HG02571 (cell line): ENCODE data around the gene CORO1A.
"Not testable (repeated sequence)": the region's sequence is repeated elsewhere in the genome, so short reads cannot be mapped to it uniquely, and the experiment has no call there.

Source experiments
- ATAC-seq: cut with Tn5 transposase; IDR thresholded peaks from one replicate; pipeline ENCODE4 v1.9.1; 2021; ENCODE audit warnings: mild to moderate bottlenecking, moderate library complexity; ENCODE audit not compliant: unreplicated experiment

CORO1A gene

GRCh38 chr16:30183233-30184095 lies at the start of gene CORO1A:
TSS of gene CORO1A (plus strand) at chr16:30183602. CDS start at chr16:30185210, 1,608 bp downstream.
- ATAC-seq: peak; percentile 49

DNA sequence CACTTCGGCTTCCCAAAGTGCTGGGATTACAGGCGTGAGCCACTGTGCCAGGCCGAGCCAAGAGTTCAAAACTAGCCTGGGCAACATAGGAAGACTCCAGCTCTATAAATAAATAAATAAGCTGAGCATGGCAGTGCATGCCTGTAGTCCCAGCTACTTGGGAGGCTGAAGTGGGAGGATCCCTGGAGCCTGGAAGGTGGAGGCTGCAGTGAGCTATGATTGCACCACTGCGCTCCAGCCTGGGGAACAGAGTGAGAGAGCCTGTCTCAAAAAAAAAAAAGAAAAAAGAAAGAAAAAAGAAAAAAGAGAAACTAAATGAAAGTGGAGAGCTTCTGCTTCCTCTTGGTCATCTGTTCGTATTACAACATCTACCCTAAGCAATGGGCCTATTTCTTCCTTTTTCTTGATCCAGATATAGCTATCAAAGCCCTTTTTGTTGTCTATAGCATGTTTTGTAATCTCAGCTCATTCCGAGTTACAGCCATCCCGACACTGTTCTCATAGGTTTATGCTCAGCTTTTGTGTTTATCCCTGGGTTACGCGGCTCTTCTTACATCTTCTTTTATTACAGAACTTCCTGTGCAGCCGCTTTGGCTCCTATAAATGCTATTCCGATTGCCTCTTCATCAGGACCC lies 46.3 kb upstream of the CORO1A start:
- ATAC-seq: no peak

- ATAC-seq: no peak
These were observed 45.5 kb upstream of the CORO1A start for GRCh38 chr16:30137897-30138296.

- ATAC-seq: no peak
These were observed 43.6 kb upstream of the CORO1A start for GRCh38 chr16:30139583-30140481.

DNA sequence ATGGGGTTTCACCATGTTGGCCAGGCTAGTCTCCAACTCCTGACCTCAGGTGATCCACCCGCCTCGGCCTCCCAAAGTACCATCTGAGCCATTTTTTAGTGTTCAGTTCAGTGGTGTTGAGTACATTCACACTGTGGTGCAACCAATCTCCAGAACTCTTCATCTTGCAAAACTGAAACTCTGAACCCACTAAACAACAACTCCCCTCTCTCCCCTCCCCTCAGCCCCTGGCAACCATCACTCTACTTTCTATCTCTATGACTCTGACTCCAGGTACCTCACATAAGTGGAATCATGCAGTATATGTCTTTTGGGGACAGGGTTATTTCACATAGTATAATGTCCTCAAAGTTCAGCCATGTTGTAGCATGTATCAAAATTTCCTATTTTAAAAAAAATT lies 41.7 kb upstream of the CORO1A start:
- no peak for ATAC-seq

DNA sequence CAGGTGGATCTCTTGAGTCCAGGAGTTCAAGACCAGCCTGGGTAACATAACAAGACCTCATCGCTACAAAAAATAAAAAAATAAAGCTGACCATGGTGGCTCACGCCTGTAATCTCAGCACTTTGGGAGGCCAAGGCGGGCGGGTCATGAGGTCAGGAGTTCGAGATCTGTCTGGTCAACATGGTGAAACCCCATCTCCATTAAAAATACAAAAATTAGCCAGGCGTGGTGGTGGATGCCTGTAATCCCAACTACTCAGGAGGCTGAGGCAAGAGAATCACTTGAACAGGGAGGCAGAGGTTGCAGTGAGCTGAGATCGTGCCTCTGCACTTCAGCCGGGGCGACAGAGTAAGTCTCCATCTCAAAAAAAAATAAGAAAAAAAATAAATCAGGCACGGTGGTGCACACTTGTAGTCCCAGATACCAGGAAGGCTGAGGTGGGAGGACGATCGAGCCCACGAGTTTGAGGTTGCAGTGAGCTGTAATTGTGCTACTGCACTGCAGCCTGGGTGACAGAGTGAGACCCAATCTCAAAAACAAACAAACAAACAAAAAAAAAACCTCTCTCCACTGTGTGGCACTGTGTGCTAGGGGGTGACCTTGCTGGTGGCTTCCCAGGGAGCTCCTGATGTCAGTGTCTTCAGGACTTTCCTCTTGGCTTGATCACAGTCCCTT lies 40.6 kb upstream of the CORO1A start:
- ATAC-seq: no peak

DNA sequence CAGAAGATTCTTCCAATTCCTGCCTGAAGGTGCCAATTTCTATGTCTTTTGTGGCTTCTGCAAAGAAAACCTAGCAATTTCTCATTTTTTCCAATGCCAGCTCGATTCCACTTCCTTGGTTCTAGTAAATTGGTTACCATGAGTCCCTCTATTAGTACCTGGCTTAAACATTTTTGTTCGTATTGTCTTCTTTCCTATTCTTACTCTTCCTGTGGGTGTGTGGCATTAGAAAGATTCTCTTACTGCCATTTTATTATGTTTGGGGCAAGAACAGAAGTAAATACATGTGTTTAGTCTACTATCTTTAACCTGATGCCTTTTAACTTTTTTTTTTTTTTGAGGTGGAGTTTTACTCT lies 40.1 kb upstream of the CORO1A start:
- ATAC-seq: no peak

- ATAC-seq: no peak
These were observed 39.4 kb upstream of the CORO1A start for GRCh38 chr16:30144017-30144416.

GRCh38 chr16:30144917-30145316 lies 38.5 kb upstream of the CORO1A start:
- ATAC-seq: no peak

GRCh38 chr16:30145657-30146056 lies 37.7 kb upstream of the CORO1A start:
- no peak for ATAC-seq

GRCh38 chr16:30147843-30148510 lies 35.4 kb upstream of the CORO1A start:
- no peak for ATAC-seq

DNA sequence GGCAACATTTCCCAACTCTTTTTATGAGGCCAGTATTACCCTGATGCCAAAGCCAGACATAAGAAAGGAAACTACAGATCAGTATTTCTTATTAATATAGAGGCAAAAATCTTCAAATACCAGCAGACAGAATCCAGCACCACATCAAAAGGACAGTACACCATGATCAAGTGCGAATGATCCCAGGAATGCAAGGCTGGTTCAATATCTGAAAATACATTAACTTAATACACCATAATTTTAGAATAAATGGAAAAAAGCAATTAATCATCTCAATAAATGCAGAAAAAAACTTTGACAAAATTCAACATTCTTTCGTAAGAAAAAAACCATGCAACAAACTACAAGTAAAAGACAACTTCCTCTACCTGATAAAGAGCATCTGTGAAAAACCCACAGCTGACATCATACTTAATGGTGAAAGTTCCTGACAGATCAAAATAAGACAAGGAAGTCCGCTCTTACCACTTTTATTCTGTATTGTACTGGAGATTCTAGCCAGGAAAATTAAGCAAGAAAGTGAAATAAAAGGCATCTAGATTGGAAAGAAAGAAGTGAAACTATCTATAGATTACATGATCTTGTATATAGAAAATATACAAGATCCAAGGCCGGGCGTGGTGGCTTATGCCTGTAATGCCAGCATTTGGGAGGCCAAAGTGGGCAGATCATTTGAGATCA lies 34.0 kb upstream of the CORO1A start:
- no peak for ATAC-seq

- no peak for ATAC-seq
These were observed 32.3 kb upstream of the CORO1A start for GRCh38 chr16:30151091-30151490.

GRCh38 chr16:30152517-30152916 lies 30.9 kb upstream of the CORO1A start:
- ATAC-seq: no peak

DNA sequence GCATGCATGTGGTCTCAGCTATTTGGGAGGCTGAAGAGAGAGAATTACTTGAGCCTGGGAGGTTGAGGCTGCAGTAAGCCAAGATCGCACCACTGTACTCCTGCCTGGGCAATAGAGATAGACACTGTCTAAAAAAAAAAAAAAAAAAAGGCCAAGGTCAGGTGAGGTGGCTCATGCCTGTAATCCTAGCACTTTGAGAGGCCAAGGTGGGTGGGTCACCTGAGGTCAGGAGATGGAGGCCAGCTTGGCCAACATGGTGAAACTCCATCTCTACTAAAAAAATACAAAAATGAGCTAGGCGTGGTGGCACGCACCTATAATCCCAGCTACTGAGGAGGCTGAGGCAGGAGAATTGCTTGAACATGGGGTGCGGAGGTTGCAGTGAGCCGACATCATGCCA lies 28.2 kb upstream of the CORO1A start:
- no peak for ATAC-seq

DNA sequence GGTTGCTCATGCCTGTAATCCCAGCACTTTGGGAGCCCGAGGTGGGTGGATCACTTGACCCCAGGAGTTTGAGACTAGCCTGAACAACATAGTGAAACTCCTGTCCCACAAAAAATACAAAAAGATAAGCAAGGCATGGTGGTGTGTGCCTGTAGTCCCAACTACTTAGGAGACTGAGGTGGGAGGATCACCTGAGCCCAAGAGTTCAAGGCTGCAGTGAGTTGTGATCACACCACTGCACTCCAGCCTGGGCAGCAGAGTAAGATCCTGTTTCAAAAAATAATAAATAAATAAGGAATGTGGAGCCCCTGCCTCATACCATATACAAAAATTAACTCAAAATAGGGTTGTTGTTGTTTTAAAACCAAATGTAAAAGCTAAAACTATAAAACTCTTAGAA lies 26.2 kb upstream of the CORO1A start:
- no peak for ATAC-seq

DNA sequence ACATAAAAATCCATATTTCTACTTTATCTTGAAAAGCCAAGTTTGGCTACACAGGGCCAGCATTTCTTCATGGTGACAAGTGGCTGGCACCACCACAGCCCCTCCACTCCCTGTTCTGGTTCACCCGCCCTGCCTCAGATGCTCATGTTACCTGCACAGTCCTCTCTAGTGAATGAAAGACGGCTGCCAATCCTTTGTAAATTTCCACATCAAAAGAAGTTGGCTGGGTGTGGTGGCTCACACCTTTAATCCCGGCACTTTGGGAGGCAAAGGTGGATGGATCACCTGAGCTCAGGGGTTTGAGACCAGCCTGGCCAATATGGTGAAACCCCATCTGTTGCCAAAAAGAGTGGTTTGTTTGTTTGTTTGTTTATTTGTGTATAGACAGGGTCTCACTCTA lies 19.9 kb upstream of the CORO1A start:
- no peak for ATAC-seq

DNA sequence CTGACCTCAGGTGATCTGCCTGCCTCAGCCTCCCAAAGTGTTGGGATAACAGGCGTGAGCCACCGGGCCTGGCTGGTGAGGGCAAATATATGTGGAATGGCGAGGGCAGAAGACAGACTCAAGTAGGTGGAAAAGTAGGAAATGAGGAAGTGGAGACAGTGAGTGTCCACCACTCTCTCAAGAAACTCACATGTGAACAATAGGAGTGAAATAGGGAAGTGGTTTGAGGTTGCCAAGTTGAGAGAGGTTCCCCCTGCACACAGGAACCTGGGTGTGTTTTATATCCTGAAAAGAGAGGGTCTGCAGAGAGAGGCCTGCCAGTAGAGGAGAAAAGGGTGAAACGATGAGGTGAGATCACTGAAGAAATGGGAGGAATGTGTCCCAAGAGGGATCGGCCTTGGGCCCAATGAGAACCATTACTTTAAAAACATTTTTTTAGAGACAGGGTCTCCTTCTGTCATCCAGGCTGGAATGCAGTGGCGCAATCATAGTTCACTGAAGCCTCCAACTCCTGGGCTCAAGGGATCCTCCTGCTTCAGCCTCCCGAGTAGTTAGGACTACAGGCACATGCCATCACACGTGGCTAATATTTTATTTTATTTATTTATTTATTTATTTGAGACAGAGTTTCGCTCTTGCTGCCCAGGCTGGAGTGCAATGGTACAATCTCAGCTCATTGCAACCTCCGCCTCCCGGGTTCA lies 17.1 kb upstream of the CORO1A start:
- no peak for ATAC-seq

- ATAC-seq: not testable (repeated sequence)
These were observed 14.7 kb upstream of the CORO1A start for GRCh38 chr16:30168746-30169145.
